GM18909 (cell line): ENCODE measurements around the gene HOXA4.

Source experiments
- ATAC-seq: cut with Tn5 transposase; IDR thresholded peaks from one replicate; pipeline ENCODE4 v1.9.1; 2021; ENCODE audit warnings: mild to moderate bottlenecking; ENCODE audit not compliant: unreplicated experiment, poor library complexity

HOXA4 gene

DNA sequence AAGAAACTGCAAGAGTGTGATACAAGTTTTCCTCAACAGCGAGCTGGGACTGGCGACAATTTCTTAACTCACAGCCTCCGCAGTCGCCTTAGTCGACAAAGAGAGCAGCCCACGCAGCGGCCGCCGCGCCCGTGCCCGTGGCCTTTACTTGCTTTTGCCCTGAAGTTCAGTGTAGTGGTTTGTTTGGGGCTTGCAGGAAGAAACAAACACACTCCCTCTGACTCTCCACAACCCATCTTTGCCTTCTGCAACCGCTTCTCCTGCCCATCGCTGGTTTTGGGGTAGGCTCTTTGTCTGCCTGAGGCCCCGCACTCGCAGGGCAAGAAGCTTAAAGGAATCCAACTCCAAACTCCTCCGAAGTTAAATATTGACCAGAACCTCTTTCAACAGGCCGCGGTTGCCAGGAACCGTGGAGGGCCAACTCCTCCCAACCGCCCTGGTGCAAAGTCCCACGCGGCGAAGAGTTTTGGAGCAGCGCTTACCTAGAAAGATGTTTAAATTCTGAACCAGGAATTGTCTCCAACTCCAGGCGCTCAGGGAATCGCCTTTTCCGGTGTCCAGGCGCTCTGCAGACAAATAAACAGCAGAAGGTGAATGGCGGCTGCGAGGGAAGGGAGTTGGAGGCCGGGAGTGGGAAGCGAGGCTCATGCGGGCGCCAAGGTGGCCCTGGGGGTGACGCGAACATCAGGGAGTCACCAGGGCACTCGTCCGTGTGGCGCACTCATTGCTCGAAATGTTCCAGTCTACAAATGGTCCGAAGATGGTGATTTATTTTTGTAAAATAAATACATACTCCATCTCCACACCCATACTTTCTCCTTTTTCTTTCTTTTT, 8.3 kb downstream of the HOXA4 start:
- no peak for ATAC-seq

DNA sequence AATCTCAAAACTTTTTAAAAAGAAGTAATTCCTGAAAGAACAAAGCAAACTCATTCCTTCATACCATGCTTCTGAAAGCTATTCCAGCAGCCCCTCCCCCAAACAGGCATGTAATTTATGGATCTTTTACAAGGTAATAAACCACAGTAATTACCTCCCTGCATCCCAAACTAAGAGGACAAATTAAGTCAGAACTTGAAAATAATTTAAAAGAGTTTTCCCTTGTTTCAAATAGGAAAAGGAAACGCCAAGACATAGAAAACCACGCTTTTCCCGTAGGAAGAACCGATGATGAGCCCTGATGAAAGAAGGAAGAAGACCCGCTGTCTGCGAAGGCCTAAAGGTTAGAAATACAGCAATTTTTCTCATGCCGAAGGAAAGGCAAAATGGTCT, 8.9 kb downstream of the HOXA4 start:
- no peak for ATAC-seq

DNA sequence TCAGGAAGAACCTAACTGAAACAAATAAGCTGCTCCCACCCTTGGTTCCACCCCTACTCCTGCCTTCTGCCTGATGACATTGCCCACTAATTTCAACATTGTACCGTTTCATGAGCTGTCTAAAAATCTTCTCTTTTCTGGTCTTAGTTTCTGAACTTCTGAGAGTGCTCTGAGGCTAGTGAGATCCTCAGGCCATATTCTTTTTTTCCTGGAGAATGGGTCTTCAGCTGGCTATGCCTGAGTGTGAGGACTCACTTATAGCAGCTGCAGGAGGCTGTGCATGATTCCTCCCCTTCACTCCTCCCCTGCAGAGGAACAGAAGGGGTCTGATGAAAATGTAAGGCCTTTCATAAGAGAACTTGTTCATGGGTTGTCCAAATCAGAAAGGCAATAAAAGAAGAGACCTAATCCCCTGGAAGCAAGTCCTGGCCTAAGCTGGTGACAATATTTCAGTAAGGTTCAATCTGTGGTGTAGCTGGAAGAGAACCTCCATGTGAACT, 11.1 kb downstream of the HOXA4 start:
- no peak for ATAC-seq

DNA sequence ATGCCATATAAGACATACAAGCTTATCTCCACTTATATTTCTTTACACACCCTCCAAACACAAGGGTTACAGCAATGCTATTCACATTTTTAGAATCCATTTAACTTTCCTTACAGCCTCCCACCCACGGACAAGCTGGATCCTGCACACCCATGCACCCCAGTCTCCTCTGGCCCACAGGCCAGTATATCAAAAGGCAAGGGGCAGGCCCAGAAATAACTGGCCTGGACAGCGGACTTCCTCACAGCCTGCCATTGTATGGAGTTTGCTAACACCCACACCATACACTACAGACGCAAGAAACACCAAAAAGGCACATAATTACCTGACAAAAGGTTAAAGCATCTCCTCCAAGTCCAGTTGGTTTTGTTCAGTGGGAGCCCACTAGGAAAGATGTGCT, 12.0 kb downstream of the HOXA4 start:
- no peak for ATAC-seq

DNA sequence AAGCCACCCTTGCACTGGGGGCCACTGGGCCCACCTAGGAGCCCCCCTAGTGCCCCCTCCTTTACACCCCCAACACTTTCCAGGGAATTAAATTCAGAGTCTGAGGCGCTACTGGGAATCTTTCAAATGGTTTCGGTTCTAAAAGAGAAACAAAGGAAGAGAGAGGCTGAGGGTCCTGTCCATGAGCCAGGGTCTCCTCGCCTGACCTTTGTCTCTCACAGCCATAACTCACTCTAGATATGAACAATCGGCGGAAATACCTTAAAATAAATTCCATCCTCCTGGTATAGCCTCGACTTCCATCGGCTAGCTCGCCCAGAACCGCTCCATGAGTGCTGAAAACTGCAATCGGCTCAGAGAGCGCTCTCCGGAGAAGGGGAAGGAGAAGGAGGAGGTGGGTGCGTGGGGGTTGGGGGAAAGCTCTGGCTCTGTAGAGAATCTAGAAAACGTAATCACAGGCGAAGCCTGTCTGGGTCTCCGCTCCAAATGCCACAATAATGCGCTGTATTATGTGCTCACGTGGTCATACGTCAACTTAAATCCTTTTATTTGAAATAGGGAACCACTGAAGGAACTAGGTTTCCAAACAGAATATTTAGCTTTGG, 12.6 kb downstream of the HOXA4 start:
- no peak for ATAC-seq

DNA sequence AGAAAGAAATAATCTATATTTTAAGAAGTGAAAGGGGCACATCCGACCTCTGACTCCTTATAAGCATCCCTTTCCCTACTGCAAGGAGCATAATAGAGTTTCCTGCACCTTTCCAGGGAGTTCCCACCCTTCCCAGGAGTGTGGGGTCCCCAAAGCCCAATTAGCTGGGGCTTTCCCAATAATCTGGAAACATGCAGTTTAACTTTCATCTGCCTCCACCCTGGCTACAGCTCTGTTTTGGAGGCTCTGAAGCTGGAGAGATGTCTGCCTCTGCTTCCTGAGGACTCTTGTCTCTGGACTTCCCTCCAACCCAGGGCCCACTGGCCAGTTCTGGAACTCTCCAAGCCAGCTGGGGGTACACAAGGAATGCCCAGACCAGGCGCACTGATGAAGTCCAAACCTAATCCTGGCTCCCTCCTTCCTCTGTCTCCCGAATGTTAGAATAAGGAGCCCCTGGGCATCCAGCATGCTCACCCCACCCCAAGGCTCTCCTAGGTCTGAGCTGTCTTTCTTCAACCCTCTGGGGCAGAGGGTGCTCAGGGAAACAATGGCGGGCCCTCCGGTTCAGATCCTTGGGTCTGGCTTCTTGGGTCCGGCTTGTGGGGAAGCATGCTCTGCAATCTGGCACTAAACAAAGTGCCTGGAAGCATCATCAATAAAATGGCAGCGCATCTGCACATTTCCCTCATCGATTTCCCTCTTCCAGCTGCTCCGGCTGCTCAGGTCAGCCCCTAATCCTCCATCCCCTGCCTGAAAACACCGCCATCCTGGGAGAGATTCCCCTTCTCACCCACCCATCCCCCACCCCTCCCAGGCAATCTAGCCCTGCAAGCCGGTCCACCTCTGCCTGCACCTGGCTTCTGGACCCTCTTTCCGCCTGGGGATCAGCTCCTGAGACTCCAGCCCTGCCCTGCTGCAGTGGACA, 13.3 kb downstream of the HOXA4 start:
- no peak for ATAC-seq

DNA sequence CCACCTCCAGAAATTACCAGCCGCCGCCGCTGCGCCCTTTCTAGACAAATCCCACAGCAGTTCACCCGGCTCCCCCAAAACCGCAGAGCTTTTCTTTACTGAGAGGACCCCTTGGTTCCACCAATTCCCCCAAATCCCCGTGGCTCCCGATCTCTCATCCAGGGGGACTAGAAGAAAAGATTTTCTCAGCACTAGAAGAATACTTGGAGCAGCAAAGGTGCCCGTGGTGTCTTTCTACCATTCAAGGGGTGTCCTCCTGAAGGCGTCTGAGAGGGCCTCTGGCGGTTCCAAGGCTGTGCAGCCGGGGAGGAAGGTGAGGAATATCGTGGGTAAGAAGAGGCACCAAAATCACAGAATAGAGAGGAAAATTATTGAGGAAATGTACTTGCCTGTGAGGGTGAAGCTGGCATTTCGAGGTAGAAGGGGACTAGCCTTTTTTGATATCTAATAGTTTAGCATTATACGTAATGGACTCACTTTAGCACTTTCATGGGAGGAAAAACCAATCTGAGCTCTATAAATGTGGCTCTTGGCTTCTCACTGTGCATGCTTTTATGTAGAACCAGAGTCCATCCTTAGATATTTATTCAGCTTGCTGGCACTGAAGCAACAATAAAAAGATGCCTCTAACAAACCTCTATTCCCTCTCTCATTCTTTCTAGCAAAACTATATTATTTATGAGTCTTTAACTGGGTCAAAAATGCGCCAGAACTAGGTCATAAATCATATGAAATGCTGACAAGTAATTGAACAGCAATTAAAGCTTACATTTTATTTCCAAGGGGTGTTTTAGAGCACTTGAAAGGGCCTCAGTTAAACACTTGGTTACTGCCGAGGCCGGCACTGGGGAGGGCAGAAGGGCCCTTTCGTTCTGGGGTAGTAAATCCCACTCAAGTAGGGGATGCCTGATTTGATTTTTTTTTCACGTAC, 14.3 kb downstream of the HOXA4 start:
- no peak for ATAC-seq

DNA sequence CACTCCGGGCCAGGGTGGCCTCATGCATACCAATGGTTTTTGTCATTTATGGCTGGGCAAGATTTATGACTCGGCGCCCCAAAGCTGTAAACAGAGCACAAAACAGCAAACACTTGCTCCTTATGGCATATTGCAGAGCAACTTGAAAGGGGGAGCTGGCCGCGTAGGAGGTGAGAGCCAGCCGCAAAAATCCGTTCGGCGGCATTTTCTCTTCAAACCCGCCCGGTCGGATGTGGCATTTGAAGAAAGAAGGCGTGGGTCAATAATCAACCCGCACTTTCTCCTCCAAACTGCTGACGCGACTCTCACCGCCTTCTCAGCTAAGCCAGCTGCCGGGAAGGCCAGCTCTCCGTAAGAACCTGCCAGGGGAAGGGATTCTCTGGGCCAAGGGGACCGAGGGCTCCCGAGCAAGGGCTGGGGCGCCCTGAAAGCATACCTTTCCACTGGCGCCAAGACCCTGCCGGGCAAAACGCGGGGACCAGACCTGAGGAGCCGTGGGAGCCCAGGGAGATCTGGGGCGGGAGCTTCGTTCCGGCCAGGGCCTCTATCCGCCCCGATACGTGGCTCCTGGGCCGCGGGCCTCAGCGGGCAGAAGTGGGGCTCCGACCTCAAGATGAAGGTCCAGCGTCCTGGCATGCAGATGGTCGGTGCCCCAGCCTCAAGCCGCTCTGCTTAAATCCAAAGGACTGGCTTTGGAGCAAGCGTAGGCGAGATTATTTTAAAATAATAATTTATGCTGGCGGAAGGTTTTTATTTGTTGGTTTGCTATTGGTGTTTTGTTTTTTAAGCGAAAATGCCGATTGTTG, 15.1 kb downstream of the HOXA4 start:
- ATAC-seq = no peak

DNA sequence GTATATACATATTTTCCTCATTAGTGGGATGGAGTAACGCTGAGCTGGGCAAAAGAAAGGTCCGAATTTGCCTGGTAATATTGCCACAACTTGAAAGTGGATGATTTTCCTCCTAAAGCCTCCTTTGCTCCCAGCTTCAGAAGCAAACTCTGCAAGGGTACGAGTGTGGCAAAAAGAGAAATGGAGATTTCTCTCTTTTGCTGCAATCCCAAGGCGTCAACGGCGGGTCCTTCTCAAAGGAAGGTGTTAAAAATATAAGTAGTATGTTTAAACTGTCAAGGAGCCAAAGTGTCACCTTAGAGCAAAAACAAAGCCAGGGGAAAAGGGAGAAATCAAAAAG, 15.7 kb downstream of the HOXA4 start:
- no peak for ATAC-seq

DNA sequence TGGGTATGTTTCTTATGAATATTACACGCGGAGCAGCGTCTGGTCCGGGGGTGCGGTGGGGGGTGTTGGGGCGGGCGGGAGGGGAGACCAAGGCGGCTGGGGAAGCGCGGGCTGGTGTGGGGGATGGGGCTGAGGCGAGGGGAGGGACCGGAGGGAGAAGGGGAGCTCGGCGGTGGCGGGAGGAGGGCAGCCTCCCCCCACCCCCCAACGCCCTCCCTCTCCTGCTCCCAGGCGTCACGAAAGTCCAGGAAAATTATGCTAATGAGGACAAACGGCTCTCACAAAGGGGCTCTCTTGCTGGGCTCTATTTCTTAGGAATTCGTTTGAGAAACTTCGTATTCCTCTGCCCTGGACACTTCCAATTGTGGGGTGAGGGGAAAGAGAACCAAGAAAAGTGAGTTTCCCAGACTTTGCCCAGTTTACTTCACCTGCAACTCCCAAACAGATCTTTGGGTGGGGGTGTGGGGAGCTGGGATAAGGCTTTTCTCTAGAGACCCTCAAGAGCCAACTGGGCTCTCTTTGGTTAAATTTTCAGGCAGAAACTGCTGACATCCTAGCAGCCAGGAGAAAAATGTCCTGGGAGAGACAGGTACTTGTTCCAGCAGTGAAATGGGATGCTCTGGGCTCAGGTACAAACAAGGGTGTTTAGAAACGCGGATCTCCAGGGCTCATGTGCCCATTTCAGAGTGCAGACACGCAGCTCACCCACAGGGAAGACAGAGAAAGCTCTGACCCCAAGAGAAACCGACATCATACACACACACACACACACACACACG, 16.4 kb downstream of the HOXA4 start:
- no peak for ATAC-seq

DNA sequence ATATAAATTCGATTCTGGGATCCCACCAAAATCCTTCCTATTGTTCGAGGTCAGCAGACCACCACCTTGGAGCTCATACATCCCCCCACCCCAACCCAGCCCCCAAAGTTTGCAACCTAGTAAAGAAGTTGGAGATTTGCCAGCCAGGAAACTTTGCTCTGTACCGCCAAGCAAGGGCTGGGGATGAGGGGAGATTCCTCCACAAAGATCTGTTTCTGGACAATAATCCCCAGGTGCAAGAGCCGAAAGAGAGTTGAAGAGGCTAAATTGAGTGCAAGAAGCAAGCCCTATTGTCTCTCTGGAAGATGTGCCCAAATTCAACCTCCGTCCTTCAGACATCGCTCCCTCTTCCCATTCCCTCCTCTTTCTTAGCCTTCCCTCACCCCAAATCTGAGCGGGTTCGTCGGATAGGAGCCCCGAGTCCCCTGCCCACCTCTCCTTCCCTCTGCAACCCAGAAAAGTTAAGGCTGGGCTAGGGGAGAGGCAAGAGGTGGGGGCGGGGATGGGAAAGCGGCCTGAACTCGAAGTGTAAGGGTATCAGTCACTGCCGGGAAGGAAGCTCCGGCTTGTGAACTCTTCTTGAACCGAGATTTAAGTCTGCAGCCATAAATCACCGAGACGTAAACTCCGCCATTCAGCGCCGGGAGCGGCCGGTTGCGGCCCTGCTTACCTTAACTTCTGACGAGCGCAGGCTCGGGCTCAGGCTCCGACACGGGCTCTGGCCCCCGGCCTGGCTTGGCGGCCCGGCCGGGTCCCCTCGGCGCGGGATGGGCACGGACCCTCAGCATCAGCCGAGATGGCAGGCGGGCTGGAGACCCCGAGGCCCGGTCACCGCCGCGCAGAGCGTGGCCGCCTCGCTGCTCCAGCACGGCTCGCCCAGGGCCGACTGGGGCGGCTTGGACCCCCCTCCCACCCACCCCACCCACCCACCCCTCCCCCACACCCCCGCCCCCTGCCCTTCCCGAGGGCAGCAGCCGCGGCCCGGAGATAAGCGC, 17.3 kb downstream of the HOXA4 start:
- ATAC-seq = no peak

DNA sequence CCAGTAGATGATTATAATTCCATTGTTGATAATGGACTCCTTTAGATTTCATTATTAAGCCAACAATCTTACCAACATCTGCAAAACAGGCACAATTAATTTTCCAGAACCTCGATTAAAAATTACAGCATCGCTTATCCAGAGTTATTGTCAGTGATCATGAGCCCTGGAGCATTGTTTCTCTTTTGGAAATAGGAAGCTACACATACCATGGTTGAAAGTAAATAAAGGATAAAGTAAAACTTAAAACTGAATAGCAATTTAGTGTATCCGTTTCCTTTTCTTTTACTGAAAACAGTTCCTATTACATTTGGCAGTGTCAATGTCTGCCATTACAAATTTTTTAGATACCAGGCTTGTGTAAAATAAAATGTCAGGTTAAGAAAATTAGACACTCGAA, 18.2 kb downstream of the HOXA4 start:
- no peak for ATAC-seq

DNA sequence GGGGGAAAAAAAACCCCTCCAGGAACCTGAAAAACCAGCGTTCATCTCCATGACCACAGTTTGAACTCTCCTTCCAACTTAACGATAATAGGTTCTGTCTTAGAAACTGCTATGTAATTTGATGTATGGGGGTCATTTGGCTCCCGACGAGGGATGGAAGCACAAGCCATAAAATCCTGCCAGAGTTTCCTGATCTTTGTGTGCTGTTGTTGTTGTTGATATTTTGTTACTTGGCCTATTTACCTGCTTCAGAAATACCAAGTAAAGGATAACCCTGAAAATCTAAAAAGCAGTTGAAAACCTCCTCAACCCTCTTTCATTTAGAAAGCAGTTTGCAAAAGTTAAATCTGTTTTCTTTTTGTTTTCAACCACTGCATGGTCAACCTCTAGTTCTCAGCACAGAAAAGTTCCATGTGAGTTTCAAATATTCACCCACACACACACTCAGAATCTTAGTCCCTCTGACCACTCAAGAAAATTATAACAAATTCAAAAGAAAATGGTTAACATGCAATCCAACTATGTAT, 18.7 kb downstream of the HOXA4 start:
- no peak for ATAC-seq

DNA sequence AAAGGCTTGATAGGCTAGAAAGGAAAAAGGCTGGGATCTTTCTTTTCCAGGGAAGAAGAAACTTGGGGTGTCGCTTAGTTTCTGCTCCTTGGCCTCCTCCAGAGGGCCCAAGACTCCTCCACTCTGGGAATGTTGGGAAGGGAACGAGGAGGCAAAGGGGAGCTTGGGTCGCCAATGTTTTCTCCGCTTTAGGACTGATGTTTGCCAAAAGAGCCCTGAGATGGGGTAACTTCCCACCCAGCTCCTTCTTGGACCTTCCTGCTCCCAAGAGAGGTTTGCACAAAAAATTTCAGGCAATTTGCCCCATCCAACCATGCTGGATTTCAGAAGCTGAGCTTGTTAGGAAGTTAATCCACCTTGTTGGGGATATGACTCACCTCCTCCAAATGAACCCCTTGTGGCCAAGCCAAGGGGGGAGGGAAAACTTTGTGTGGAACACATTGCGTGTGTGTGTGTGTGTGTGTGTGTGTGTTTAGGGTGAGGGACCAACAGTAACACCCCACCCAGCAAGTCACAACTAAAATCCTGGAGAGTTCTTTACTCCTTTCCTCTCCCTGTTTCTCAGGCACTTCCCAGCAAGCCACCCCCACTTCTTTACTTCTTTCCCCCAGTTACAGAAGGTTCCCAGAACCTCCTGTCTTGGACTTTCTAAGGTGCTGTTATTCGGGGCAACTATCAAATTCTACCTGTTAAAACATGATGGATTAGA, 19.4 kb downstream of the HOXA4 start:
- no peak for ATAC-seq

DNA sequence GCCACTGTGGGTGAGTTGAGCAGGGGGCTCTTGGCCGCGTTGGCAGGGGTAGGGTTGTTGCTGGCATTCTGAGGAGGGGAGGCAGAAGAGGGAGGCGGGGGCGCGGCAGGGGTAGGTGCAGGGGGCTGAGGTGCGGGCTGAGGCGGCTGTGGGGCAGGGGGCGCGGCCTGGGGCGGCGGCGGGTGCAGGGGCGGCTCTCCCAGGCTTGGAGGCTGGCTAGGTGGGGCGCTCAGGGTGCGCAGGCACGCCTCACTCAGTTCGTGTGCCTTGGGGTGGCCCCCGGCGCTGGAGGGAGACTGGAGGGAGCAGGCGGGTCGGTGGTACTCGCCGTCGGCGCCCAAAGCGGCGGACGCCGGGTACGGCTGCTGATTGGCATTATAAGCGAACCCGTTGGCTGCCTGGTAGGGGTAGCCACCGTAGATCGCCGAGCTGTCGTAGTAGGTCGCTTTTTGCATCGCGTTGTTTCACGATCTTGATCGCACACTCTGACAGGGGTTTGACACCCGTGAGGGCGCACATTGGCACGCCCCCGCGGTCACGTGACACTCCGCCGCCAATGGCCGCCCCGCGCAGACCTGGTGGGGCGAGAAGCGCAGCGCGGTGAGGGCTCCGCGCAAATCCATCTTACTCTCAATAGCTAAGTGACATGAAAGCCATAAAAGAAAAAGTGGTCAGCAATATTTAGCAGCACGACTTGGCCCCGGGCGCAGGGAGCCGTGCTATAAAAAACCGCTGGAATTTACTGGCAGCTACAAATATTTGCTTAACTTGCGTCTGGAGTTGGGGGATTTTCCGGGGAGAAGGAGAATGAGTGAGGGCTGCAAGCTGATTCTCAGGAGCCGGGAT, 20.1 kb downstream of the HOXA4 start:
- ATAC-seq = no peak
